Activated CD4-positive, alpha-beta T cell treated with anti-CD3 and anti-CD28 coated beads for 4 hours (primary cell): ENCODE results near the gene CYP26B1.

Experiments used
- DNase-seq, 2 donors: peaks; one replicate each; pipeline ENCODE4 v3.0.0-alpha.2; 2020

CYP26B1 gene

GRCh38 chr2:72154386-72154975 lies 6.8 kb upstream of the CYP26B1 start:
- DNase-seq = no peak

- DNase-seq = no peak
These were observed 6.3 kb upstream of the CYP26B1 start for GRCh38 chr2:72153924-72154323.

GRCh38 chr2:72153026-72153791 lies 5.5 kb upstream of the CYP26B1 start:
- DNase-seq = no peak

- DNase-seq = no peak
These were observed 3.2 kb upstream of the CYP26B1 start for GRCh38 chr2:72150861-72151356.

- peak; percentile 41 to 64 for DNase-seq
These were observed 2.6 kb upstream of the CYP26B1 start for GRCh38 chr2:72150157-72150860.

- no peak for DNase-seq
These were observed 2.0 kb upstream of the CYP26B1 start for GRCh38 chr2:72149556-72150156.

GRCh38 chr2:72148837-72149555 lies 1.3 kb upstream of the CYP26B1 start:
- no peak for DNase-seq

GRCh38 chr2:72148003-72148836 lies 558 bp upstream of the CYP26B1 start:
- no peak for DNase-seq

GRCh38 chr2:72146347-72147302 lies 1.0 kb downstream of the CYP26B1 start:
- DNase-seq = no peak

GRCh38 chr2:72145658-72146329 lies 1.9 kb downstream of the CYP26B1 start:
- DNase-seq = no peak

GRCh38 chr2:72145289-72145657 lies 2.4 kb downstream of the CYP26B1 start:
- DNase-seq = no peak

- no peak for DNase-seq
These were observed 2.9 kb downstream of the CYP26B1 start for GRCh38 chr2:72144632-72145288.

- no peak for DNase-seq
These were observed 3.4 kb downstream of the CYP26B1 start for GRCh38 chr2:72144274-72144631.

GRCh38 chr2:72143441-72144273 lies 4.0 kb downstream of the CYP26B1 start:
- DNase-seq = no peak

- DNase-seq = no peak
These were observed 4.9 kb downstream of the CYP26B1 start for GRCh38 chr2:72142570-72143440.

- no peak for DNase-seq
These were observed 5.7 kb downstream of the CYP26B1 start for GRCh38 chr2:72141881-72142451.

GRCh38 chr2:72141032-72141645 lies 6.5 kb downstream of the CYP26B1 start:
- no peak for DNase-seq
